ENCODE data around the gene NPFFR2. TPM values are rescaled to one million over a fixed set of nuclear protein-coding genes. Genes with fewer than 3 reads are reported as not detected.

NPFFR2 gene
- total and polyA plus RNA-seq, 9 of the 15 experiments (the other 6 are each of a cell fraction or from before 2014, with no cell fraction given), result 0.15 to 0.98 (median 0.48) TPM

DNA sequence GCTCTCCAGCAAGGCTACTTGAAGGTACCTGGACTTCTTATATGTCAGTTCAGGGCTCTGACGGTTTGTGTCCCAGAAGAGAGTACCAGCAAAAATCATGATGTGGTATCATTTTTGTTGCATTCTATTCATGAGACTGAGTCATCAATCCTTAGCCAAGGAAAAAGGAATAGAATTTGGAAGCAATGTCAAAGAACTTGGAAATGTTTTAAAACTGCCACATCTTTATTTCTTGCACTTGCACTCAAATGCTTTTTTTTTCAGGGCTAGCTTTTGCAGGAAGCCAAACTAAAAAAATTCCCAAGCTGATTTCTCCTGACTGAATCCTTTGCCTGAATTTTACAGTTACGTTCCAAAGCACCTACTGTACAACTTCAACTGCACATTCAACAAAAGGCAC, 112.4 kb downstream of the NPFFR2 start:
- in situ Hi-C loops (cut with MboI) (no loop called here), intact Hi-C loops (cut with micrococcal nuclease) (no loop called here)
- no peak overlapping the region for H3K9ac ChIP-seq (ENCODE audit: insufficient read depth in 1 of 2, low read depth in 2 of 2, low read length in 2 of 2)
- CTCF ChIA-PET (ENCODE audit: low intra/inter-chr PET ratio), result no interaction called here
- H3K4me1 ChIP-seq (replicated peaks in 1 of 2; ENCODE audit: control insufficient read depth in 2 of 2, insufficient read depth in 2 of 2, low read length in 2 of 2), result no peaks in the 10 kb centered on the region
- no peak overlapping the region for H3K4me2 ChIP-seq (ENCODE audit: insufficient read depth, low read length)
- 0% methylated on average over 2 of the region's 2 CpGs for WGBS (ENCODE audit: insufficient coverage, low coverage, missing lambda C conversion rate)
- no peaks in the 10 kb centered on the region for H3K9me3 ChIP-seq (replicated peaks; ENCODE audit: control insufficient read depth, insufficient read depth, low read depth, low read length)
- H3K27ac ChIP-seq (ENCODE audit: extremely low read depth, low read depth, low read length), result no peak overlapping the region
- no TSS peak for BruUV-seq (replicated peaks)
- no peaks in the 10 kb centered on the region for H3K27me3 ChIP-seq (ENCODE audit: control insufficient read depth in 2 of 2, insufficient read depth in 2 of 2, low read length in 2 of 2)
- no peaks in the 10 kb centered on the region for H4K20me1 ChIP-seq (replicated peaks; ENCODE audit: control insufficient read depth, insufficient read depth, low read length)
- ATAC-seq (no peak), FAIRE-seq (no peak), DNase-seq (ENCODE audit: extremely low read depth in 1 of 4, low spot score in 3 of 4) (no peak)
- H3K4me3 ChIP-seq, result no peak overlapping the region
- no peaks in the 10 kb centered on the region for H3K36me3 ChIP-seq (ENCODE audit: control insufficient read depth, insufficient read depth, low read length)
- POLR2A ChIA-PET, result interaction anchor here (0.6 kb wide), 1 partner anchor 1132 kb away, joined by 4 read pairs; no protein-coding TSS in a partner anchor
- no peak overlapping the region for H2AFZ ChIP-seq (ENCODE audit: low read depth, low read length)
- H3K79me2 ChIP-seq (ENCODE audit: control insufficient read depth, insufficient read depth, low read length), result no peaks in the 10 kb centered on the region
- no peaks in the 10 kb centered on the region for H3K9me1 ChIP-seq (ENCODE audit: control insufficient read depth, insufficient read depth, low read length)
- TF ChIP-seq, protein P1, sequence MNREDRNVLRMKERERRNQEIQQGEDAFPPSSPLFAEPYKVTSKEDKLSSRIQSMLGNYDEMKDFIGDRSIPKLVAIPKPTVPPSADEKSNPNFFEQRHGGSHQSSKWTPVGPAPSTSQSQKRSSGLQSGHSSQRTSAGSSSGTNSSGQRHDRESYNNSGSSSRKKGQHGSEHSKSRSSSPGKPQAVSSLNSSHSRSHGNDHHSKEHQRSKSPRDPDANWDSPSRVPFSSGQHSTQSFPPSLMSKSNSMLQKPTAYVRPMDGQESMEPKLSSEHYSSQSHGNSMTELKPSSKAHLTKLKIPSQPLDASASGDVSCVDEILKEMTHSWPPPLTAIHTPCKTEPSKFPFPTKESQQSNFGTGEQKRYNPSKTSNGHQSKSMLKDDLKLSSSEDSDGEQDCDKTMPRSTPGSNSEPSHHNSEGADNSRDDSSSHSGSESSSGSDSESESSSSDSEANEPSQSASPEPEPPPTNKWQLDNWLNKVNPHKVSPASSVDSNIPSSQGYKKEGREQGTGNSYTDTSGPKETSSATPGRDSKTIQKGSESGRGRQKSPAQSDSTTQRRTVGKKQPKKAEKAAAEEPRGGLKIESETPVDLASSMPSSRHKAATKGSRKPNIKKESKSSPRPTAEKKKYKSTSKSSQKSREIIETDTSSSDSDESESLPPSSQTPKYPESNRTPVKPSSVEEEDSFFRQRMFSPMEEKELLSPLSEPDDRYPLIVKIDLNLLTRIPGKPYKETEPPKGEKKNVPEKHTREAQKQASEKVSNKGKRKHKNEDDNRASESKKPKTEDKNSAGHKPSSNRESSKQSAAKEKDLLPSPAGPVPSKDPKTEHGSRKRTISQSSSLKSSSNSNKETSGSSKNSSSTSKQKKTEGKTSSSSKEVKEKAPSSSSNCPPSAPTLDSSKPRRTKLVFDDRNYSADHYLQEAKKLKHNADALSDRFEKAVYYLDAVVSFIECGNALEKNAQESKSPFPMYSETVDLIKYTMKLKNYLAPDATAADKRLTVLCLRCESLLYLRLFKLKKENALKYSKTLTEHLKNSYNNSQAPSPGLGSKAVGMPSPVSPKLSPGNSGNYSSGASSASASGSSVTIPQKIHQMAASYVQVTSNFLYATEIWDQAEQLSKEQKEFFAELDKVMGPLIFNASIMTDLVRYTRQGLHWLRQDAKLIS (CRISPR knock-in tag; IDR thresholded peaks at IDR 0.05), result no peak
- TF ChIP-seq, protein P2, sequence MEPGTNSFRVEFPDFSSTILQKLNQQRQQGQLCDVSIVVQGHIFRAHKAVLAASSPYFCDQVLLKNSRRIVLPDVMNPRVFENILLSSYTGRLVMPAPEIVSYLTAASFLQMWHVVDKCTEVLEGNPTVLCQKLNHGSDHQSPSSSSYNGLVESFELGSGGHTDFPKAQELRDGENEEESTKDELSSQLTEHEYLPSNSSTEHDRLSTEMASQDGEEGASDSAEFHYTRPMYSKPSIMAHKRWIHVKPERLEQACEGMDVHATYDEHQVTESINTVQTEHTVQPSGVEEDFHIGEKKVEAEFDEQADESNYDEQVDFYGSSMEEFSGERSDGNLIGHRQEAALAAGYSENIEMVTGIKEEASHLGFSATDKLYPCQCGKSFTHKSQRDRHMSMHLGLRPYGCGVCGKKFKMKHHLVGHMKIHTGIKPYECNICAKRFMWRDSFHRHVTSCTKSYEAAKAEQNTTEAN (CRISPR knock-in tag; IDR thresholded peaks at IDR 0.05), result no peak
- TF ChIP-seq ZNF165 (CRISPR knock-in tag; IDR thresholded peaks at IDR 0.05; ENCODE audit: borderline replicate concordance) (no peak), ADNP (tag; IDR thresholded peaks at IDR 0.05) (no peak), DIDO1 (tag; IDR thresholded peaks at IDR 0.05; ENCODE audit: low read depth) (no peak), ZNF121 (CRISPR knock-in tag; conservative IDR thresholded peaks at IDR 0.05) (no peak), ZNF57 (CRISPR knock-in tag; IDR thresholded peaks at IDR 0.05) (no peak), ZKSCAN1 (IDR thresholded peaks at IDR 0.05; ENCODE audit: low read depth, low read length) (no peak), SAFB2 (IDR thresholded peaks at IDR 0.05; ENCODE audit: borderline replicate concordance, low read depth, low read length, severe bottlenecking) (no peak), HDAC3 (IDR thresholded peaks at IDR 0.05; ENCODE audit: borderline replicate concordance, partially characterized antibody) (no peak), RBM17 (IDR thresholded peaks at IDR 0.05; ENCODE audit: borderline replicate concordance, low read depth, low read length) (no peak), SRF (CRISPR knock-in tag; IDR thresholded peaks at IDR 0.05) (no peak), BHLHE40 (IDR thresholded peaks at IDR 0.05; ENCODE audit: low read length) (no peak)
